ENCODE results near the gene UNC5CL. TPM values are rescaled to one million over a fixed set of nuclear protein-coding genes. Genes with fewer than 3 reads are reported as not detected.

The UNC5CL gene
- total RNA-seq, 2 experiments from 2014 or later, result 0.49 to 0.85 TPM

GRCh38 chr6:41075651-41076626 lies 36.9 kb upstream of the UNC5CL start:
- Histone ChIP-seq H3K4me3 (ENCODE audit: low read depth, low read length, poor library complexity, severe bottlenecking) (peak overlapping the region; percentile 97), H3K4me1 (ENCODE audit: insufficient read depth, low read length, poor library complexity, severe bottlenecking) (peaks cover 68% of the 10 kb centered on the region), H3K9me3 (ENCODE audit: low read length) (no peaks in the 10 kb centered on the region), H3K79me2 (ENCODE audit: insufficient read depth, low read depth, low read length) (peaks cover 81% of the 10 kb centered on the region), H3K27ac (ENCODE audit: low read depth, low read length, poor library complexity, severe bottlenecking) (peak overlapping the region; percentile 92), H3K36me3 (ENCODE audit: insufficient read depth, low read length) (peaks cover 72% of the 10 kb centered on the region), H4K20me1 (ENCODE audit: insufficient read depth, low read length) (peaks cover 24% of the 10 kb centered on the region; the same call in 1 of the 2 replicates), H3K9me2 (ENCODE audit: insufficient read depth, low read length) (no peaks in the 10 kb centered on the region), H3K4me2 (ENCODE audit: low read length) (peak overlapping the region; percentile 97), H2AFZ (ENCODE audit: low read length) (no peak overlapping the region)
- ChIA-PET CTCF (ENCODE audit: unreplicated experiment) (interaction anchor here (0.5 to 0.8 kb wide), 3 partner anchors 10 to 661 kb away, joined by 3 to 6 read pairs (median 3); no protein-coding TSS in a partner anchor), POLR2A (interaction anchor here (0.5 to 1.5 kb wide), 12 partner anchors 21 to 1518 kb away, joined by 3 to 5 read pairs (median 3); partner anchors contain the start of gene TREML2)
- TF ChIP-seq EZH2phosphoT487 (IDR thresholded peaks at IDR 0.05; ENCODE audit: borderline replicate concordance, low read depth, low read length), result no peak
- TF ChIP-seq CTCF (conservative IDR thresholded peaks at IDR 0.05; ENCODE audit: low read length), result no peak
- intact Hi-C loops (cut with micrococcal nuclease; ENCODE audit: unreplicated experiment), result no loop called here
- BruUV-seq (replicated peaks), result no TSS peak
- no peak for DNase-seq (ENCODE audit: low spot score)

- ChIA-PET CTCF (ENCODE audit: unreplicated experiment) (no interaction called here), POLR2A (interaction anchor here (1.0 to 1.3 kb wide), 6 partner anchors 13 to 226 kb away, joined by 3 to 4 read pairs (median 3); no protein-coding TSS in a partner anchor)
- Histone ChIP-seq H3K79me2 (ENCODE audit: insufficient read depth, low read depth, low read length) (peaks cover 84% of the 10 kb centered on the region), H3K4me1 (ENCODE audit: insufficient read depth, low read length, poor library complexity, severe bottlenecking) (peaks cover 64% of the 10 kb centered on the region), H3K36me3 (ENCODE audit: insufficient read depth, low read length) (peaks cover 64% of the 10 kb centered on the region), H3K9me3 (ENCODE audit: low read length) (no peaks in the 10 kb centered on the region), H3K4me3 (ENCODE audit: low read depth, low read length, poor library complexity, severe bottlenecking) (peak overlapping the region; percentile 97), H2AFZ (ENCODE audit: low read length) (no peak overlapping the region), H4K20me1 (ENCODE audit: insufficient read depth, low read length) (peaks cover 24% of the 10 kb centered on the region; the same call in 1 of the 2 replicates), H3K4me2 (ENCODE audit: low read length) (peak overlapping the region; percentile 97), H3K9me2 (ENCODE audit: insufficient read depth, low read length) (no peaks in the 10 kb centered on the region), H3K27ac (ENCODE audit: low read depth, low read length, poor library complexity, severe bottlenecking) (peak overlapping the region; percentile 92)
- DNase-seq (ENCODE audit: low spot score), result no peak
- TF ChIP-seq CTCF (conservative IDR thresholded peaks at IDR 0.05; ENCODE audit: low read length), result no peak
- TF ChIP-seq EZH2phosphoT487 (IDR thresholded peaks at IDR 0.05; ENCODE audit: borderline replicate concordance, low read depth, low read length), result no peak
- BruUV-seq (replicated peaks), result no TSS peak
- intact Hi-C loops (cut with micrococcal nuclease; ENCODE audit: unreplicated experiment), result loop anchor here (5.0 kb wide), 3 partner anchors 242 to 657 kb away; partner anchors contain the start of gene FOXP4
Observed at GRCh38 chr6:41074692-41075436, 35.8 kb upstream of the UNC5CL start.

Measured in OCI-LY7 (cell line).